ENCODE measurements around the gene TMEM163.

DNA sequence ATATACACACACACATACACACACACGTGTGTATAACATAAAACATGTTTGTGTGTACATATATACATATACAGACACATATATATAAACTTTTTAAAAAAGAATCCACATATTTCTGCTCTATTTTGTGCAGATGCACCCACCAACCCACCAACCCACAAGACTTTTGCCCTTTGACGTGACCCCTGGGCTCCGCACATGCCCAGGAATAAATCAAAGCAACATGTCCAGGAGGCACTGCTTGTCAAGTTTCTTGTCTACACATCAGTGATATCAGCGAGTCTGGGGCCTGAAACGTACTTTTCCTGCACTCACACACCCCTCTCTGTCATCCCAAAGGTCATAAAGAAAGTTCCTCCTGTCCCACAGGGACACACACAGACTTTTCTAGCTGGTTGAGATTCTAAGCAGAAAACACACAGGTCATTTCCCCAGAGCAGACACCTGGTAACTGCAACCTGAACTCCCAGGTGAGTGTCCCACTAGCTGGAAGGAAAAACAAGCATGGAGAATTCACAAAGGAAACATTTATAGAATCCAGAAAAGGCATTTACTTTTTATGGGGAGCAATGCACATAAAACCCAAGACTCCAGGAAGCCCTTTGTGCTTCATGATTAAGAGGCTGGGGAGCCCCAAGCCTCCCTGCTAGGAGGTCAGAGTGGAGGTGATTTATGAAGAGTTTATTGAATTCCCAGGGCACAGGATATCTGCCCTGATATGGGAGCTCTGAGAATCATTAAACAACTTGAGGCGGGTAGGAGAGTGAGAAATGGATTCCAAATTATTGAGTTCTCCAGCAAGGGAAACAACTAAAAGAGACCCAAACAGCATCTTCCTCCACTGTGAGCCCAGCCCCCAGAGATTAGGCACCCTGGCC is 253.3 kb downstream of the TMEM163 start:
- TF ChIP-seq CTCF (IDR thresholded peaks at IDR 0.05; ENCODE audit: poor library complexity) = no peak
- TF ChIP-seq EZH2phosphoT487 (IDR thresholded peaks at IDR 0.05; ENCODE audit: low read depth, severe bottlenecking, unreplicated experiment) = no peak

Data from hepatocyte (in vitro differentiated cells).